Fibroblast of skin of abdomen (primary cell): ENCODE measurements around the gene EBLN2. TPM values are rescaled to one million over a fixed set of nuclear protein-coding genes. Genes with fewer than 3 reads are reported as not detected.

Experiments used
- DNase-seq: peaks from one replicate; pipeline ENCODE4 v3.0.0-alpha.2; 2013
- polyA plus RNA-seq, 2 experiments: library from polyadenylated mRNA; unstranded; fragments of 120-200 nt; gene quantifications; one replicate each; pipeline ENCODE4 v1.2.1, GENCODE V29; 2013; ENCODE audit not compliant: insufficient read length in 2 of 2

Gene EBLN2
- polyA plus RNA-seq (2013, experiment 1 of 2; ENCODE audit: insufficient read length), result 1.4 TPM
- polyA plus RNA-seq (2013, experiment 2 of 2; ENCODE audit: insufficient read length), result 1.1 TPM

DNA sequence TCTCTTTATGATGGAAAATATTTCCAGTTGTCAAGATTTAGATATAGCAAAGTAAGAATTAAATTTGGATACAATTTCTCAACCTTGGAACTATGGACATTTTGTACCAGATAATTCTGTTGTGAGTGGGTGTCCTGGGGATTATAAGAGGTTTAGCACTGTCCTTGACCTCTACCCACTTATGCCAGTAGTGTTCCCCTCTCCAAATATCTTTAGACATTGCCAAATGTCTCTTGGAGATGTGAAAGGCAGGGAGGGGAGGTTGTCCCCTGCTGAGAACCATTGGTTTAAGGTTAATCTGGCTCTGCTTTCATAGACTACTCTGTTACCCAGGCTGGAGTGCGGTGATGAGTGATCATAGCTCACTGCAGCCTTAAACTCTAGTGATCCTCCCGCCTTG lies at the start of gene EBLN2:
Gene EBLN2, plus strand, starts transcription at position 244 of the 400 bp plus-strand sequence. CDS start 423 bp downstream, outside the sequence.
- no peak for DNase-seq

DNA sequence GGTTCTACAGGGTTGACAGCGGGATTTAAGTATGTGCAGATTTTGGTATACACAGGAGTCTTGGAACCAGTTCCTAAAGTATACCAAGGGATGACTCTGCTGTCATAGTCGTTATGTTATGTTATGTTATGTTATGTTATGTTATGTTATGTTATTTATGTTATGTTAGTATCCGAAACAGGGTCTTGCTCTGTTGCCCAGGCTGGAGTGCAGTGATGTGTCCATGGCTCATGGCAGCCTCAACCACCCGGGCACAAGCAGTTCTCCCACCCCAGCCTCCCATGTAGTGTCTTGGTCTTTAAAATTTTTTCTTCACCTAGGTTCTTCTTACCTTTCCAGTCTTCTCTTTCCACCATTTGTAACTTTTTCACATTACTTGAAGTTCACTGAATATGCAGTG lies 43.2 kb upstream of the EBLN2 start:
- DNase-seq, result no peak

DNA sequence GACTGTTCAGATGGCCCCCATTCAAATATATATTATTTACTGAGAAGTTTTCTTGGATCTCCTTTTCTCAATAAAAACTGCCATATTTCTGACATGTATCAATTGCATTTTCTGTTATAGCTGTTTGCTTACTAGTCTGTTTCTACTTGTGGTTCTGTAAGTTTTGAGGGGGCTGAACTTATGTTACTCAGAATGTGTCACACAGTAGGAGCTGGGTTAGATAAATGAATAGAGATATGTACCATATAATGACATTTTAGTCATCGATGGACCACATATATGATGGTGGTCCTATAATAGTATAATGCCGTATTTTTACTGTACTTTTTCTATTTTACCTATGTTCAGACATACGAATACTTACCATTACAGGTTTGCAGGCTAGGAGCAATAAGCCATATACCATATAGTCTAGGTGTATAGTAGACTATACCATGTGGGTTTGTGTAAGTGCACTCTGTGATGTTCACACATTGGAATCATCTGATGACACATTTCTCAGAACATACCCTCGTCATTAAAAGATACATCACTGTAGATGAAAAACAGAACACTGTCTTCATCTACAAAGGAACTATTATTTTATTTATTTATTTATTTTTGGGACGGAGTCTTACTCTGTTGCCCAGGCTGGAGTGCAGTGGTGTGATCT lies 42.5 kb upstream of the EBLN2 start:
- DNase-seq, result no peak

DNA sequence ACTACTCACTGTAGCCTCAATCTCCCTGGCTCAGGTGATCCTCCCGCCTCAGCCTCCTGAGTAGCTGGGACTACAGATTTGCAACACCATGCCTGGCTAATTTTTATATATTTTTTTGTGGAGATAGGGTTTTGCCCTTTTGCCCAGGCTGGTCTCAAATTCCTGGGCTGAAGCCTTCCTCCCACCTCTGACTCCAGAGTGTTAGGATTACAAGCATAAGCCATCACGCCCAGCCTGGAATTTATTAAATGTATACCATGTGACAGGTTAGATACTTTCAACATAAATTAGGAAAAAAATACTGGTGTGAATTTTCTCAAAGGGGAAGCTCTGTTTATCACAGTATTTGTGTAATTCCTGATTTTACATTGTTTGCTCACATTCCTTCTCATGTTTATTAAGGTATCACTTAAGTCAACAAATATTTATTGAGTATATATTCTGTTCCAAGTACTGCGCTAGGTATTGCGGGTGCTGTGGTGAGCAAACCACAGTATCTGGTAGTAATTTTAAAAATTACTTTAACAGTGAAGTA lies 40.1 kb upstream of the EBLN2 start:
- no peak for DNase-seq

DNA sequence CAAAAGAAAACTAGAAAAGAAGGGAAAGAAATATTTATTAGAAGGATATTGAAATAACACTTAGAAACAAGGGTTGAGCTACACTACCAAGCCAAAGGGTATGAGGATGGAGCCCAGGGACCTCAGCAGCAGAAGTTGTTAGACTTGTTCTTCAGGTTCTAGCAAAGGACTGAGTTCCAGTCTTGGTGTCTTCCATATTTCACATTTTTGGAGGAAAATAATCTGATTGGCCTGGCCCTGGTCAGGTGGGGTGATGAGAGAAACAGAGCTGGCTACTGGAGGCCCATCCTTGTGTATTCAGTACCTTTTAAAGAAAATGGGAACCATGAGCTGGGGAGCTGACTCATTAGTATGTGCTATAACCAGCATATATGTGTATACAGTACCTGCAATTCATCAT lies 36.6 kb upstream of the EBLN2 start:
- no peak for DNase-seq

DNA sequence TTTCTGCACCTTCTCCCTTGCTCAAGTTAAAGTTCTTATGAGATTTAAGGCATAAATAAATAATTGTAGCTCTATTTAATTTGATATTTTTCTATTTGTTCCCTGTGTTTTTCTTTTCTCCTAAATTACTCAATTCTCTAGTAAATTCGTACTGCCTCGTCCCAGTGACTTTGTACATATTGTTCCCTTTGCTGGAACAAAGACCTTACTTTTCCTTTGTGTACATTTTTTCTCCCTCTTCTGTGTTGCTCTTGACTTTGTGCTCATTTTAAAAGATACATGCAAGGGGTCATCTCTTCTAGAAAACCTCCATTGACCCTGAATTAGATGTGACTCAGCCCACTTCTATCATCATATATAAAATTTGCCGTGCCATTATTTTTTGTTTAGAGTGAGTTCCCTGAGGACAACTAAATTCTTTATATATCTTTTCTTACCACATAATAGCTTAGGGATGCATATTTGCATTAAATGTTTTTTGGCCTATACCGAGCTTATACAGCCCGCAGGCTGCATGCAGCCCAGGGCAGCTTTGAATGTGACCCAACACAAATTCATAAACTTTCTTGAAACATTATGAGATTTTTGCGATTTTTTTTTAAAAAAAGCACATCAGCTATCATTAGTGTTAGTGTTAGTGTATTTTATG lies 35.2 kb upstream of the EBLN2 start:
- no peak for DNase-seq

DNA sequence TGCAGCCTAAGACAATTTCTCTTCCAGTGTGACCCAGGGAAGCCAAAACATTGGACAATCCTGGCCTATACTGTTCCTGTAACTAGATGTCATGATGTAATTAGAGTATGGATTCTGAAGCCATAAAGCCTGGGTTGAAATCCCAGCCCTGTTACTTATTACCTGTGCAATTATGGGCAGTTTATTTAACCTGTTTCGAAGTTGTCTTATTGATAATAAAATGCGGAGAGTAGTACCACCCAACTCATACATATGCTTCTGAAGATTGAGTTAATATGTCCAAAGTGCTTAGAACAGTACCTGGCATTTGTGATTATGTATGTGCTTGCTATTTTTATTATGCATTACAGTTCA lies 34.7 kb upstream of the EBLN2 start:
- no peak for DNase-seq

DNA sequence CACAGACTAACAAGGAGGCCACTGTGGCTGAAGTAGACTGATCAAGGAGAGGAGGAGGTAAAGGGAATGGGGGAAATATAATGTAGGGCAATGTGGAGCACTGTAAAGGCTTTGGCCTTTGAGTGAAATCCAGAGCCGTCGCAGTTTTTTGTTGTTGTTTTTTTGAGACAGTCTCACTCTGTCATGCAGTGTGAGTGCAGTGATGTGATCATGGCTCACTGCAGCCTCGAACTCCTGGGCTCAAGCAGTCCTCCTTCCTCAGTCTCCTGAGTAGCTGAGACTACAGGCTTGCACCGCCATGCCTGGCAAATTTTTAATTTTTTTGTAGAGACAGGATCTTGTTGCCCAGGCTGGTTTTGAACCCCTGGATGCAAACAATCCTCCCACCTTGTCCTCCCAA lies 32.7 kb upstream of the EBLN2 start:
- no peak for DNase-seq

DNA sequence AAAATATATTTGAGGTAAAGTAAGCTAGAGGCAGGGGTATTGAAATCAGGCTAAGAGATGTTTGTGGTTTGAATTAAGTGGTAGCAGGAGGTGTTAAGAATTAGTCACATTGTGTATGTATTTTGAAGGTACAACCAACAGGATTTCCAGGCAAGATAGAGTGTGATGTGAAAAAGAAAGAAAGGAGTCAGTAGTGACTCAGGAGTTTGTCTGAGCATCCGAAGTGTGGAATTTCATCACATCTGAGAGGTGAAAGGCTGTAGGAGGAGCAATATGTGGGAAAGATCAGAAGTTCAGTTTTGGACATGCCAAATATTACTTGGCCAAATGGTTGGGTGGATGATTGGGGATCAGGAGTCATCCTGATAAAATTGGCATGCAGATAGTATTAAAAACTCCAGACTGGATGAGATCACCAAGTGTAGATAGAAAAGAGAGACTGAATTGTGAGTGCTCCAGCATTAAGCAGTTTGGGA lies 32.1 kb upstream of the EBLN2 start:
- peak; percentile 87 for DNase-seq

DNA sequence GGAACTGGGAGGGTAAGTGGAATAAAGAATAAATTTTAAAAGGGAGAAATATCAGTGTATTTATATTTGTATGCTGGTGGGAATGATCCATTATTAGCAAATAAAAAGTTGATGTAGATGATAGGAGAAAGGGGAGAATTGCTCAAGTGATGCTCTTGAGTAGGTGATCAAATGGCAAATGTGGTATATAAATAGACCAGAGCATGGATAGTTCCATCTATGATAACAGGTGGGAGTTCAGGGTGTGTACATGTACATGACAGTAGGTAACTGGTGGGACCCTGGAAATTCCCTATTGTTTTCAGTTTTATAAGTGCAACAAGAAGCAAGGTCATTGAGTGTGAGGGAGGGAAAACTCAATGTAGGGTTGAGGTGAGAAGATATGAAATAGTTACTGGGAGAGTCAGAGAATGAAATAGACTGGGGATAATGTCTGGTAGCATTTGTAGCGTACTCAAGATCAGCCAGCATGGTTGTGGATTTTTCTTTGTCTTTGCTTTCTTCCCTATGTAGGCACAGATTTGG lies 31.3 kb upstream of the EBLN2 start:
- no peak for DNase-seq

DNA sequence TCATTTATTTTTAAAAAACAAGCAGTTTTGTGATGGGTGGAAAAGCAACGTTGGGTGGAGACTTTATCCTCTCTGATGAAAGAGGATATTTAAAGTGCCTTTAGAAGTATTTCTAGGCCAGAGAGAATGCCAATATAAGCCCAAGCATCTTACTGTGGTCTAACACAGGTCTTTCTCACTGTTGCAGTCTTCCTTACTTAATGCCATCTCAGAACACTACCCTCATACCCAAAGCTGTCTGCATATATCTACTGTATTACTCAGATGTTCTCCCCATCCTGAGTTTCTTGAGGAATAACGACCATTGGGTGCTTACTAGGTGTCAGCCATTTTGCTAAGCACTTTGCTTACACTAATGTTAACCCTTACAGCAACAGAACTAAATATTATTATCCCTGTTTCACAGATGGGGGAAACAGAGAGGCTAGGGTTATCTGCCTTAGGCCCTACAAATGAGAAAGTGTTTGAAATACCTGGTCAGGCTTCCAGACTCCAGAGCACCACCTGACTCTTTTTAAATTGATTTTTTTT lies 29.8 kb upstream of the EBLN2 start:
- DNase-seq, result no peak

DNA sequence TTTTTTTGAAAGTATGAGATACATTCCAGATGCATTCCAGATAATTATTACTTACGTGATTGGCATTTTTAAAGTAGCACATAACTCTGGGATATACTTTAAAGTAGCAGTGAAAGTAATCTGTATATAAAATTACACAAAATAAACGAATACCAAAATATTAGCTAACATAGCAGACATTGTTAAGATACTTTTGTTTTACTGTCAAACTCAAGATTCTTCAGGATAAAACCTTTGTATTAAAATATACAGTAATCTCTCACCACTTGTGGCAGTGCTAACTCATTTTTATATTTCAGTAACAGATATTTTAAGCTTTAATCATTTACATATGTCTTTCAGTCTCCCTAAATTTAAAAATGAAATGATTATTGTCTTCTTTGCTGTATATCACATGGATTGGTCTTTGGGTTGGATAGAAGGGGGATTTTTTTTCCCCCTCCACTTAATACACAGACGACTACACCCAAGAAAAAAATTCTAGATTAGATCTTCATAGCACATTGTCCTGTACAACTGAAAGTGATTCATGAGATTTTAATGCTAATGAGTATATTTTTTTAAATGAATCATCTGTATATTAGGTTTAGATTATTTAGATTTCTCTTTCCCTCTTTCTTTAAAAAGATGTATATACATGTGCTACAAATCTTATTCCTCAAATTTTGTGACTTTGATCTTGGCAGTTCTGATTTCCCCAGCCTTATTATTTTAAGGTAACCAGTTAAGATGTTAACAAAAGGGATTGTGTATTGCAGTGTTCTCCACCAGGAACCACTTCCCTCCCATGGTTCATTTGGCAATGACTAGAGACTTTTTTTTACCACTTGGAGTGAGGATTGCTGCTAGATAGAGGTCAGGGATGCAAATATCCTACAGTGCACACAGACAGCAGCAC lies 24.5 kb upstream of the EBLN2 start:
- DNase-seq, result peak; percentile 30

DNA sequence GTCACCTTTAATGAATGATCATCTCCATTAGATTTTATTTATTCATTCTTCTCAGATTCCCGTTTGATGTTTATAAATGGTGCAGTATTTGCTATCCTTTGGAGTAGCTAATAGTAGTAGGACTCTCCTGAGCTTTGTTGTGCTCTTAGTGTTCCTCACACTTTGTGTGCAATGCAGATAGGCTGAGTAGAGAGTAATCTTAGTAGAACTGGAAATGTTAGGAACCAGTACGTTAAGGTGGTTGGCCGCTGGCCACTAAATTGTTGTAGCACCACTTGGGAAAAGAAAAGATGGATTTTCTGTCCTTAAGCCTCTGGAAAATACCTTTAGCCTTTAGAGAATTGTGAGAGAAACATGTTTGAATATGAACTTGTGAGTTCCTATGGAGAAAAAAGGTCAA lies 19.9 kb upstream of the EBLN2 start:
- DNase-seq, result no peak

DNA sequence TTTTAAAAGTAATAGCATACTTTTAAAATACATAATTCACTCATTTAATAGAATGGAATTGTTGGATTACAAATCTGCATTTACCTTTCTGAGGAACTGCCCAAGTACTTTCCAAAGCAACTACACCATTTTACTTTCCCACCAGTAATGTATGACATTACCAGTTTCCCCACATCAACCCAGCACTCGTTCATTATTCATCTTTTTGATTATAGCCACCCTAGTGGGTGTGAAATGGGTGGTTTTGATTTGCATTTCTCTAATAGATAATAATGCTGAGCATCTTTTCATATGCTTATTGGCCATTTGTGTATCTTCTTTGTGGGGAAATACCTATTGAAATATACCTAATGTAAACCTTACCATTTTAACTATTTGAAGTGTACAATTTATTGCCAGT lies 18.0 kb upstream of the EBLN2 start:
- no peak for DNase-seq

DNA sequence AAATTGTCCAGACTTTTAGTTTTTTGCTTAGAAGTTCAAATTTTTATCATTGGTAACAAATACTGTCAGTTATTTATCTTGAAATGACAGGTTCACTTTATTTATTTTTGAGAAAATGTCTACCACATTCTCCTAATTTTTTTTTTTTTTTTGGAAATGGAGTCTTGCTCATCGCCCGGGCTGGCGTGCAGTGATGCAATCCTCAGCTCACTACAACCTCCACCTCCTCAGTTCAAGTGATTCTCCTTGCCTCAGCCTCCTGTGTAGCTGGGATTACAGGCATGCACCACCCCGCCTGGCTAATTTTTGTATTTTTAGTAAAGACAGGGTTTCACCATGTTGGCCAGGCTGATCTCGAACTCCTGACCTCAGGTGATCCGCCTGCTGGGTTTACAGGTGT lies 16.1 kb upstream of the EBLN2 start:
- no peak for DNase-seq

DNA sequence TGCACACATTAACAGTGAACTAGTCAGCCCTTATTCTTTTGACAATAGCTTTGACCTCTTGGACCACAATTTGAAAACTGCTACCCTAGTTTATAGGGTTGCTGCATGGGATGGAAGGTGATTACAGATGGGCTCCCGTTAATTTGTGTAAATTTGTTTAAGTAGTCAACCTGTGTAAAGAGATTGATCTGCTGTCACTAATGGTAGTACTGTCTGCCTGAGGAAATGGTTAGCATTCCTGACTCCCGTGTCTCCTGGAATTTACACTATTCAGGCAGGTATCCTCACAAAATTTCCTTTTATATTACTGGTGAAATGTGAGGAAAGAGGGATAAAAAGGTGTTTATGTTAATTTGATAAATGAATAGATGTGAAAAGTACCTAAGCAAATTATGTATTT lies 15.3 kb upstream of the EBLN2 start:
- no peak for DNase-seq

DNA sequence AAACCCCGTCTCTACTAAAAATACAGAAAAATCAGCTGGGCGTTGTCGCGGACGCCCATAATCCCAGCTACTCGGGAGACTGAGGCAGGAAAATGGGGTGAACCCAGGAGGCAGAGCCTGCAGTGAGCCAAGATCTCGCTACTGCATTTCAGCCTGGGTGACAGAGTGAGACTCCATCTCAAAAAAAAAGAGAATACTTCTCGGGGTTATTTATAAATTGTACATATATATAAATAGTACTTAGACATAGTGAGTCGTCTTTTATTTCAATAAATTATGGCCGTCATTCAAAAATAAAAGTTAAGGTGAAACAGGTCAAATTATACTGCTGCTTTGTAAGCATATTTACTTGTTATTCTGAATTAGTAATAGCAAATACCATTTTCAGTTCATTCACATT lies 12.1 kb upstream of the EBLN2 start:
- no peak for DNase-seq

DNA sequence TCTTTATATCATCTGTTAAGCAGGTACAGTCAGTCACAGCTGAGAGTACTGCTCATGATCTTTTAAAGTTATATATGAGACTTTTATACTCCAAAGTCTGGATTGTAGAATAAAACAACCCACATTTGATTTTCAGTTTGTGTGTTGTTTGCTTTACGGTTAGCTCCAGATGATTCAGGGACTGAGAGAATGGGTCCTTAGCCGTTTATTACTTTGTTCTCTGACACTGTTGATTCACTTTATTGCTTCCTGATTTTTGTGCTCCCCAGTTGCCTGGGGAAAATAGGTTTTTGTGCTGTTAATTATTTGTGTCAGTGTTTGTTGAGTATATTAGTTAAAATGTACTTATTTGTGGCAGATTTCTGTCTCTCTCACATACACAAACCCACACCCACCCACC lies 8.6 kb upstream of the EBLN2 start:
- no peak for DNase-seq

DNA sequence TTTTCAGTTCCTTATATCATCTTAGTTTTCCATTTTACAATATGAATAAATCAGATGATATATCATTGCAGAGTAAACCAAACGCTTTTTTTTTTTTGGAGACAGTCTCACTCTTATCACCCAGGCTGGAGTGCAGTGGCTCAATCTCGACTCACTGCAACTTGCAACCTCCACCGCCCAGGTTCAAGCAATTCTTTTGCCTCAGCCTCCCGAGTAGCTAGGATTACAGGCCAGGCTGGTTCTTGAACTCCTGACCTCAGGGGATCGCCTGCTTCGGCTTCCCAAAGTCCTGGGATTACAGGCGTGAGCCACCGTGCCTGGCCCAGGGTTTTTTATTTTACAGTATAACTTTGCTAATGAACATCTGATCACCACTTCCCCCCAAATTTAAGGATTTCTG lies 5.9 kb upstream of the EBLN2 start:
- DNase-seq, result no peak

DNA sequence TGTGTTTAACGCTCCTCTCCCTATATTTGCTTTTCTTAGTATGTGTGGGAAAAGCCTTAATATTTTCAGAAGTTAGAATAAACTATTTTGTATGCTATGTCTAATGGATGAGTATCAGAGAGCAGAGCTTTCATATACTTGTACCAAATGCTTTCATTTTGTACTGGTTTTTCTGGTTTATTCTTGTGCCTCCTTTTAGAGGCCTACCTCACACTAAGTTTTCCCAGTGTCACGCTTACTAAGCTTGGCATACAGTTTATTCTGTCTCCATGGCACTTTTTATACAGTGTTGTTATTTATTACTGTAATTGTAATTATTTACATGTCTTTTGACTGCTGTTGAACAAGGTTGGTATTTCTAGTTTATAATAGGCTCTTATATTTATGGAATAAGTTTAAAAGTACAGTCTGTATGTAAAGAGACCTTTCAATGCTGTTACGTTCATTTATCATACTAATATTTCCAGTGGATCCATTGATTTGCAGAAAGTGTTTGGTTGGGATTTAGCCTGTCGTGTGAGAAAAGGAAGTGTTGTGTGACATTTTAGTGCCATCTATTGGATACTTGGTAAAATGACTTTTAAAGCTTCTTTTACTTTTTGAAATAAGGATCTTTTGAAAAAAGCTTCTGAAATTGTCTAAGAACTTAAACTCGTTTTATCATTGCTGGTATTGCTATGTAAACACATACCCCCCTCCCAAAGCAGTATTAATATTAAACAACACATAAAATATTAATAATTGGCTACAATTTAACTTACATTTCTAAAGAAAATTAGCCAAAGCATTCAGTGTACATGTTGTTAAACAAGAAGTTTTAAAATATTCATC lies 5.2 kb upstream of the EBLN2 start:
- DNase-seq, result peak; percentile 30

DNA sequence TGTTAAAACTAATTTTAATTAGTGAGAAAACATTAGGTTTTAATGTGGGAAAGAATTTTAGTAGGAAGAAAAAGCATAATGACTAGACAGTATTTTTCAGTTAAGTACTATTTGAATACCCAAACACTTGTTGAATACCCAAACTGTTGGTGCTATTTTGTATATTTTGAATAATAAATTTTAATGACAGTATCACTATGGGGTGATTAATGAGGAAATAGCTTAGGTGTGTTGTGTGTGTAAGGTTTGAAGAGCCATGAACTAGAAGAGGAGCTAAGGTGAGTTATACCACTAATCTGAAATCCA lies 4.7 kb upstream of the EBLN2 start:
- no peak for DNase-seq

DNA sequence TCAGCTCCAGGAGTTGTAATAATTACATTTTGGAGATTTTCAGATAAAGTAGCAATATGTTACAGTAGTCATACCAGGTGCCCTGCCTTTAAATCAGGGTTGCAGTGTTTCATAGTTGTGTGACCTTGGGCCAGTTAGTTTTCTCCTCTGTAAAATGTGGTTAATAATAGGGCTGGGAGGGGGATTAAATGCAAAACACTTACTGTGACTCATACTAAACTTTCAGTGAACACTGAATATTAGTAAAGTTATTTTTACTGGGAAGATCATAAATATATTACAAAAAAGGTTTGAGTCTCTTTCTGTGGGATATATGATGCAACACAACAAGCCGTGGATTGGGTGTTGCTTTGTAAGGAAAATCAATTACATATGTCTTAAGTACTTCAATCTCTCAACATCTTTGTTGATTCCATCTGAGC lies 1.1 kb upstream of the EBLN2 start:
- DNase-seq, result peak; percentile 79
